ENCODE data around the gene P4HA1.
"Not testable (repeated sequence)": the region's sequence is repeated elsewhere in the genome, so short reads cannot be mapped to it uniquely, and the experiment has no call there.

- TF ChIP-seq POLR2AphosphoS5, POLR2A (IDR thresholded peaks at IDR 0.05; ENCODE audit: low read depth, low read length): not testable (repeated sequence)
Observed at GRCh38 chr10:73112032-73112431, 15.4 kb upstream of the P4HA1 start.
